ENCODE results near the gene ZFAND2A.

The ZFAND2A gene

DNA sequence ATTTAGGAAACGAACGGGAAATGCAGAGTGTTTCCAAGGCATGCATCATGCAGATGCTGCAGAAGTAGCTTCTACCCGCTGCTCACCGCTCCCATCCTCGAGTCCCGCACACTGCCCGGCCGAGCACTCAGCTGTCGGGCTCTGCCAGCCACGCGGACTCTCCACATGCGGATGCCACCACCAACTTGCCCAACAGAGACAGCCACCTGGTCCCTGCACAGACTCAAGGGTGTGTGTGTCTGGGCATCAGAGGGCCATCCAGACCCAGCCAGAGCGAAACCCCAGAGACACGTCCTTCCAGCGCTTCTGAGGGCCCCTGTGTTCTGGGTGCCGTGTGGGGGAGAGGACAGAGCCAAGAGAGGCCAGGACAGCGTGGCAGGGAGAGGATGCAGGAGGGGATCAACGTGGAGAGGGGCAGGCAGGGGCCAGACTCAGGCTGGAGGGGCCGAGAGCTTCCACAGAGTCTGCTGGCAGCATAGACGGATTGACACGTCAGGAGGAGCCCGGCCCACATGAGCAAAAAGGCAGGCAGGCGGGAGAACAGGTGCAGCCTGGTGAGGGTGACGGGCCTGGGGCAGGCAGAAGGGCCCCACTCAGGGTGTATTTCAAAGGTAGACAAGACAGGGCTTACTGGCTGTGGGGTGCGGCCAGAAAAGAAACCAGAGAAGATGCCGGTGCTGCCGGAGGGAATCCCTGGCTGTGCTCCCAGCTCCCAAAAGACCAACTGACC, 53.8 kb downstream of the ZFAND2A start:
- no peaks in the 10 kb centered on the region for H3K9me3 ChIP-seq (ENCODE audit: control insufficient read depth, low read length)
- H3K4me2 ChIP-seq (ENCODE audit: low read length), result no peak overlapping the region
- no peaks in the 10 kb centered on the region for H3K27me3 ChIP-seq (ENCODE audit: control insufficient read depth, insufficient read depth, low read length)
- H3K9ac ChIP-seq, result no peak overlapping the region
- no peaks in the 10 kb centered on the region for H3K36me3 ChIP-seq (ENCODE audit: control insufficient read depth, insufficient read depth, low read length)
- H3K4me1 ChIP-seq, result no peaks in the 10 kb centered on the region
- no peak overlapping the region for H3K4me3 ChIP-seq (ENCODE audit: low read depth, low read length)
- peaks cover 55% of the 10 kb centered on the region for H3K79me2 ChIP-seq
- TF ChIP-seq, protein P1, sequence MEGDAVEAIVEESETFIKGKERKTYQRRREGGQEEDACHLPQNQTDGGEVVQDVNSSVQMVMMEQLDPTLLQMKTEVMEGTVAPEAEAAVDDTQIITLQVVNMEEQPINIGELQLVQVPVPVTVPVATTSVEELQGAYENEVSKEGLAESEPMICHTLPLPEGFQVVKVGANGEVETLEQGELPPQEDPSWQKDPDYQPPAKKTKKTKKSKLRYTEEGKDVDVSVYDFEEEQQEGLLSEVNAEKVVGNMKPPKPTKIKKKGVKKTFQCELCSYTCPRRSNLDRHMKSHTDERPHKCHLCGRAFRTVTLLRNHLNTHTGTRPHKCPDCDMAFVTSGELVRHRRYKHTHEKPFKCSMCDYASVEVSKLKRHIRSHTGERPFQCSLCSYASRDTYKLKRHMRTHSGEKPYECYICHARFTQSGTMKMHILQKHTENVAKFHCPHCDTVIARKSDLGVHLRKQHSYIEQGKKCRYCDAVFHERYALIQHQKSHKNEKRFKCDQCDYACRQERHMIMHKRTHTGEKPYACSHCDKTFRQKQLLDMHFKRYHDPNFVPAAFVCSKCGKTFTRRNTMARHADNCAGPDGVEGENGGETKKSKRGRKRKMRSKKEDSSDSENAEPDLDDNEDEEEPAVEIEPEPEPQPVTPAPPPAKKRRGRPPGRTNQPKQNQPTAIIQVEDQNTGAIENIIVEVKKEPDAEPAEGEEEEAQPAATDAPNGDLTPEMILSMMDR (IDR thresholded peaks at IDR 0.05), result no peak
- H2AFZ ChIP-seq, result no peak overlapping the region
- H3K27ac ChIP-seq, result no peak overlapping the region

DNA sequence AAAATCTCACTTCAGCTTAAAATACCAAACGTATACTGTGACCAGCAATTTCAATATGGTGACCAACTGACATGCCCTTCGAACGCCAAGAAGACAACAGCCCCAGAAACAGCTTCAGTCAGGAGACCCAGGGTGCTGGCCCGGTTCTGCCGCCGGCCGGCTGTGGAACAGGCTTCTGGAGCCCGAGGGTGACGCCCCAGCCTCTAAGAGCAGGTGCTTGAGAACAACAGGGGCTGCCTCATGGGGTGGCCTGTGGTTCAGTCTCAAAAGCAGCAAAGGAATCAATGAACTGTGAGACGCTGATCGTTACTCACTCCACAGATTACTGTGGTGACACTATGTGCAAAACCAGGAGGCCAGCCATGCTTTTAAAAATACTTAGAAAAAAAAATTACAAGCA, 54.8 kb downstream of the ZFAND2A start:
- H2AFZ ChIP-seq, result no peak overlapping the region
- H3K4me2 ChIP-seq (ENCODE audit: low read length), result no peak overlapping the region
- TF ChIP-seq, protein P1 (IDR thresholded peaks at IDR 0.05), result no peak
- no peaks in the 10 kb centered on the region for H3K36me3 ChIP-seq (ENCODE audit: control insufficient read depth, insufficient read depth, low read length)
- H3K9me3 ChIP-seq (ENCODE audit: control insufficient read depth, low read length), result no peaks in the 10 kb centered on the region
- H3K27me3 ChIP-seq (ENCODE audit: control insufficient read depth, insufficient read depth, low read length), result no peaks in the 10 kb centered on the region
- peaks cover 53% of the 10 kb centered on the region for H3K79me2 ChIP-seq
- H3K4me1 ChIP-seq, result no peaks in the 10 kb centered on the region
- H3K27ac ChIP-seq, result no peak overlapping the region
- no peak overlapping the region for H3K4me3 ChIP-seq (ENCODE audit: low read depth, low read length)
- H3K9ac ChIP-seq, result no peak overlapping the region

DNA sequence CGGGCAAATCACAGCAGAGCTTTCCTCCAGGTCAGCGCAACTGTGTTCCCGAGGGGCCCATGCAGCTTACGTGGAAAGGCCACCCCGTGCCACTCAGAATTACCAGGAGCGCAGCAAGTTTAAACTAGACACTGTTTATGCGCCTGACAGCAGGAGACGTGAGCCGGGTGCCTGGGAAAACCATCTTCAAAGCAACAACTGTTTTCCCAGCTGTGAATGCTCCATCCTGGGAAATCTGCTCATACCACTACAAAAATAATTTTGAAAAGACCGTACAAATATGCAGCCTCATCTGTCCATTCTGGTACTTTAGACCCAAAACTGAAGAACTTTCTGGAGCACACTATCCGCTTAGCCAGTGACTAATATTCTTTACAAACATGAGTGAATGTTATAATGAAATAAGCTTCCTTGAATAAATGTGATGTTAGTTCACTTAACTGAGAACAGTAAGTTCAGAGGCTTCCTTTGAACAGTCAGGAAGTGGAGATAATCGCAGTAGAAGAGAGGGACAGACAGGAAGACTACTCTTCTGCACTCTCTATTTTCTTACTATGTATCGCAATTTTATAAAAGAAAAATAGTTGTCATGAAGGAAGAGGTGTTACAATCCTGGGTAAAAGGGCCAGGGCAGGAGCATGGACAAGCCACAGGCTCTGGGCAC, 55.3 kb downstream of the ZFAND2A start:
- no peak overlapping the region for H3K9ac ChIP-seq
- H3K27ac ChIP-seq, result no peak overlapping the region
- H2AFZ ChIP-seq, result no peak overlapping the region
- no peak overlapping the region for H3K4me3 ChIP-seq (ENCODE audit: low read depth, low read length)
- no peak overlapping the region for H3K4me2 ChIP-seq (ENCODE audit: low read length)
- no peaks in the 10 kb centered on the region for H3K36me3 ChIP-seq (ENCODE audit: control insufficient read depth, insufficient read depth, low read length)
- H3K4me1 ChIP-seq, result no peaks in the 10 kb centered on the region
- H3K79me2 ChIP-seq, result peaks cover 53% of the 10 kb centered on the region
- H3K27me3 ChIP-seq (ENCODE audit: control insufficient read depth, insufficient read depth, low read length), result no peaks in the 10 kb centered on the region
- TF ChIP-seq, protein P1 (IDR thresholded peaks at IDR 0.05), result no peak
- H3K9me3 ChIP-seq (ENCODE audit: control insufficient read depth, low read length), result no peaks in the 10 kb centered on the region

DNA sequence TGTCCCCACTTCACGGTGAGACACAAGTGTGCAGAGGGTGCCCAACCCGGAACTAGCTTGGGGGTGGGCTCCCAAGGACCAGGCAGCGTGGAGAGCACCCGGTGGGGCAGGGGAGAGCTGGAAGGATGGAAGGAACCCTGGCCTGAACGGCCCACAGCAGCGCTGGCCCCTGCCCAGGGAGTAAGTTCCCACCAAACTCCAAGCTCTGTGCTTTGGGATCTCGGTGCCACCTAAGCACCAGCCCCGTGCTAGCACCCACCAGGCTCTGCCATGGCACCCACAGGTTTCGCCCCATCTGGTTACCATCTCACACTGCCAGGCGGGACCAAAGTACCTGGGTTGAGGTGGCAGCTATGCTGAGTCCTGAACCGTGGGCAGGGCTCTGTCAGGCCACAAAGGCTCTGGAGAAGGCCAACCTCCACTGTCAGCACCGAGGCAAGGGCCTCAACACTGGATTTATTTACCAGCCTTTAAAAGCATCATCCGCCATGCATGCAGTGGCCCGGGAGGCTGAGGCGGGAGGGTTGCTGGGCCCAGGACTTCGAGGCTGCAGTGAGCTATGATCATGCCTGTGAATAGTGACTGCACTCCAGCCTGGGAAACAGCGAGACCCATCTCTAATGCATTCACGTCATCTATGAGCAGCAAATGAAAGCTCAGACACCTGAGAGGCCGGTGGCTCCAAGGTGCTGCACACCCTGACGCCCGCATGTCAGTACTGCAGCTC, 56.0 kb downstream of the ZFAND2A start:
- Histone ChIP-seq H3K9ac (no peak overlapping the region), H3K4me2 (ENCODE audit: low read length) (no peak overlapping the region), H3K4me1 (no peaks in the 10 kb centered on the region), H3K27ac (no peak overlapping the region), H2AFZ (no peak overlapping the region), H3K79me2 (peaks cover 53% of the 10 kb centered on the region), H3K4me3 (ENCODE audit: low read depth, low read length) (no peak overlapping the region), H3K9me3 (ENCODE audit: control insufficient read depth, low read length) (no peaks in the 10 kb centered on the region), H3K36me3 (ENCODE audit: control insufficient read depth, insufficient read depth, low read length) (no peaks in the 10 kb centered on the region), H3K27me3 (ENCODE audit: control insufficient read depth, insufficient read depth, low read length) (no peaks in the 10 kb centered on the region)
- TF ChIP-seq, protein P1 (IDR thresholded peaks at IDR 0.05), result no peak

Measured in parathyroid adenoma (tissue), 2 donors.